IPS-15b (cell line): ENCODE data around the gene CDH12.
"Not testable (repeated sequence)": the region's sequence is repeated elsewhere in the genome, so short reads cannot be mapped to it uniquely, and the experiment has no call there.

Experiments
- H3K27me3 ChIP-seq: one replicate; pipeline ENCODE4 v1.6.1; 2013; ENCODE audit warnings: low read length; ENCODE audit not compliant: control insufficient read depth, insufficient read depth
- H3K36me3 ChIP-seq: one replicate; pipeline ENCODE4 v1.6.1; 2013; ENCODE audit warnings: low read length; ENCODE audit not compliant: control insufficient read depth, insufficient read depth
- H3K4me1 ChIP-seq: one replicate; pipeline ENCODE4 v1.6.1; 2013; ENCODE audit warnings: mild to moderate bottlenecking, low read length; ENCODE audit not compliant: control insufficient read depth, insufficient read depth
- H3K4me3 ChIP-seq: one replicate; pipeline ENCODE4 v1.5.1; 2013; ENCODE audit warnings: low read depth, low read length
- H3K9ac ChIP-seq: one replicate; pipeline ENCODE4 v1.6.1; 2013; ENCODE audit warnings: low read depth, mild to moderate bottlenecking, low read length
- H3K9me3 ChIP-seq: one replicate; pipeline ENCODE4 v1.6.1; 2013; ENCODE audit warnings: mild to moderate bottlenecking, low read length; ENCODE audit not compliant: control insufficient read depth, insufficient read depth

CDH12 gene

DNA sequence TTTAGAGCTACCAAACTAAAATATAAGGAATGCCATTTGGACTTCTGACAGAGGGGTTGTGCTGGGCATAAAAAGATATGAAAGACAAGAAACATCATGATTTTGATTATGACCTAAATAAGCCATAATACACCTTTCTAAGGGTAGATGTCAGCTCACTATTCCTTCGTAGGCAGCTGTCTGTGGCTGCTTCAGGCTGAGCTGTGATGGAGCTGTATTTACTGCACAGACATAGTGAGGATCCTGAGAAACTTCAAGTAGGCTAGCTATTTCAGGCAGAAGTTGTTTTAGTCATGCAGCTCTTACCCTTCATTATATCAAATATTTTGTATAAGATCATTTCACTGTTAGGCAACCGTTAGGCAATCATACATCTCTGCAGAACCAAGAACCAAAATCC lies 511.7 kb downstream of the CDH12 start:
- peaks cover 5% of the 10 kb centered on the region for H3K9me3 ChIP-seq
- no peak overlapping the region for H3K4me3 ChIP-seq
- H3K4me1 ChIP-seq: no peaks in the 10 kb centered on the region
- no peak overlapping the region for H3K9ac ChIP-seq
- no peaks in the 10 kb centered on the region for H3K36me3 ChIP-seq
- H3K27me3 ChIP-seq: no peaks in the 10 kb centered on the region

DNA sequence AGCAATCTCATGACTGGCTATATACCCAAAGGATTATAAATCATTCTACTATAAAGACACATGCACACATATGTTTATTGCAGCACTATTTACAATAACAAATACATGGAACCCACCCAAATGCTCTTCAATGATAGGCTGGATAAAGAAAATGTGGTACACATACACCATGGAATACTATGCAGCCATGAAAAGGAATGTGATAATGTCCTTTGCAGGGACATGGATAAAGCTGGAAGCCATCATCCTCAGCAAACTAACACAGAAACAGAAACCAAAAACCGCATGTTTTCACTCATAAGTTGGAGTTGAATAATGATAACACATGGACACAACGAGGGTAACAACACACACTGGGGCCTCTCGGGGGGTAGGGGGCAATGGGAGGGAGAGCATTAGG lies 520.2 kb downstream of the CDH12 start:
- H3K9me3 ChIP-seq, H3K4me1 ChIP-seq, H3K4me3 ChIP-seq, H3K27me3 ChIP-seq, H3K36me3 ChIP-seq, H3K9ac ChIP-seq: not testable (repeated sequence)

GRCh38 chr5:22329683-22330082 lies 523.5 kb downstream of the CDH12 start:
- Histone ChIP-seq H3K4me3 (no peak overlapping the region), H3K27me3 (no peaks in the 10 kb centered on the region), H3K9ac (no peak overlapping the region), H3K4me1 (no peaks in the 10 kb centered on the region), H3K9me3 (no peaks in the 10 kb centered on the region), H3K36me3 (no peaks in the 10 kb centered on the region)

- no peak overlapping the region for H3K4me3 ChIP-seq
- no peaks in the 10 kb centered on the region for H3K4me1 ChIP-seq
- H3K27me3 ChIP-seq: no peaks in the 10 kb centered on the region
- H3K36me3 ChIP-seq: no peaks in the 10 kb centered on the region
- H3K9ac ChIP-seq: no peak overlapping the region
- no peaks in the 10 kb centered on the region for H3K9me3 ChIP-seq
Observed at GRCh38 chr5:22319798-22320197, 533.3 kb downstream of the CDH12 start.

GRCh38 chr5:22316294-22316693 lies 536.9 kb downstream of the CDH12 start:
- H3K27me3 ChIP-seq: no peaks in the 10 kb centered on the region
- H3K9me3 ChIP-seq: no peaks in the 10 kb centered on the region
- H3K4me3 ChIP-seq: no peak overlapping the region
- H3K4me1 ChIP-seq: no peaks in the 10 kb centered on the region
- H3K36me3 ChIP-seq: no peaks in the 10 kb centered on the region
- H3K9ac ChIP-seq: no peak overlapping the region

DNA sequence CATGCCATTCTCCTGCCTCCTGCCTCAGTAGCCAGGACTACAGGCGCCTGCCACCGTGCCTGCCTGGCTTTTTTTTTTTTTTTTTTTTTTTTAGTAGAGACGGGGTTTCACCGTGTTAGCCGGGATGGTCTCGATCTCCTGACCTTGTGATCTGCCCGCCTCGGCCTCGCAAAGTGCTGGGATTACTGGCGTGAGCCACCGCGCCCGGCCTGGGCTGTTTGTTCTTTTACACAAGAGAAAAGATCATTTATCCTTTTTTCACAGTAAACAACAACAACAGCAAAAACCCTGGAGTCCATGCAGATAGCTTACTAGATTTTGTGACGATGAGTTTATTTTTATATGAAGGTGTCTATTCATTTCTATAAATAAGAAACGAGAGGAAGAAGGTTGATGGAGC lies 538.1 kb downstream of the CDH12 start:
- H3K4me1 ChIP-seq, H3K36me3 ChIP-seq, H3K27me3 ChIP-seq, H3K9ac ChIP-seq, H3K4me3 ChIP-seq, H3K9me3 ChIP-seq: not testable (repeated sequence)

GRCh38 chr5:22314548-22314947 lies 538.6 kb downstream of the CDH12 start:
- H3K9ac ChIP-seq: no peak overlapping the region
- H3K9me3 ChIP-seq: no peaks in the 10 kb centered on the region
- H3K27me3 ChIP-seq: no peaks in the 10 kb centered on the region
- no peaks in the 10 kb centered on the region for H3K36me3 ChIP-seq
- H3K4me1 ChIP-seq: no peaks in the 10 kb centered on the region
- no peak overlapping the region for H3K4me3 ChIP-seq

DNA sequence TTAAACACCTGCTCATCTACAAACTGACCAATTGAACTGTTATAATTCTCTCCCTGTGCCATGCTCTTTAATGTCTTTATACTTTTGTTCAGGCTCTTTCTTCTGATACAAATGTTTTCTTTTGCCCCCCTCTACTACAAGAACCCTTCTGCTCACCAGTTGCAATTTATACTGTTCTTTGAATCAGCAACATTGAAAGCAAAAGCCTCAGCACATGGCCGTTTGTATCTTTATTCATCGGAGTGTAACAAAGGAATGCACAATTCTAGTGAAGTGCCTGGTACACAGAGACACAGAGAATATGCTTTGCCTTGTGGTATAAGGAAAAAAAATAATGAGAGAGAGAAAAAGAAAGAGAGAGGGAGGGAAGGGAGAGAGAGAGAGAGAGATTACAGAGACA lies 547.1 kb downstream of the CDH12 start:
- Histone ChIP-seq H3K4me3 (no peak overlapping the region), H3K4me1 (no peaks in the 10 kb centered on the region), H3K9ac (no peak overlapping the region), H3K27me3 (no peaks in the 10 kb centered on the region), H3K9me3 (no peaks in the 10 kb centered on the region), H3K36me3 (no peaks in the 10 kb centered on the region)

GRCh38 chr5:22295832-22296231 lies 557.3 kb downstream of the CDH12 start:
- Histone ChIP-seq H3K27me3 (no peaks in the 10 kb centered on the region), H3K36me3 (no peaks in the 10 kb centered on the region), H3K4me3 (no peak overlapping the region), H3K9me3 (no peaks in the 10 kb centered on the region), H3K9ac (no peak overlapping the region), H3K4me1 (no peaks in the 10 kb centered on the region)

- Histone ChIP-seq H3K27me3 (no peaks in the 10 kb centered on the region), H3K9me3 (no peaks in the 10 kb centered on the region), H3K4me3 (no peak overlapping the region), H3K9ac (no peak overlapping the region), H3K4me1 (no peaks in the 10 kb centered on the region), H3K36me3 (no peaks in the 10 kb centered on the region)
Observed at GRCh38 chr5:22293147-22293546, 560.0 kb downstream of the CDH12 start.

DNA sequence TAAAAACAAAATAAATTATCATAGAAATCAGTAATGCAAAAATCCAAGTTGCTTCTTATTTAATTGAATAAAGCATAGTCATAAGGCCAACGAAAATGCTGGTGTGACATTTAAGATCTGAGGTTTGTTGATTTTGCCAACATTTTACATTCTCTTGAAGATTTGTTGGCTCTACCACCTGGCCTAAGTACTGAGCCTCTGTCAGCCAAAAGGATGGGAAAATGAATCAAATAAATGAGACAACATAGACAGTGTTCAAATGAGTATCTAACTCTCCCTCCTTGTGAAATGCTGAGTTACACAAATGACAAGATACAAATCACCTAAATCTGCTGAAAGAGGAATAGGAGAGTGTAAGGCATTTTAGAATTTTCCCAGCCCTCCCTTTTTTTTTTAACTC lies 575.0 kb downstream of the CDH12 start:
- Histone ChIP-seq H3K4me3 (no peak overlapping the region), H3K9me3 (no peaks in the 10 kb centered on the region), H3K27me3 (no peaks in the 10 kb centered on the region), H3K36me3 (no peaks in the 10 kb centered on the region), H3K4me1 (no peaks in the 10 kb centered on the region), H3K9ac (no peak overlapping the region)

DNA sequence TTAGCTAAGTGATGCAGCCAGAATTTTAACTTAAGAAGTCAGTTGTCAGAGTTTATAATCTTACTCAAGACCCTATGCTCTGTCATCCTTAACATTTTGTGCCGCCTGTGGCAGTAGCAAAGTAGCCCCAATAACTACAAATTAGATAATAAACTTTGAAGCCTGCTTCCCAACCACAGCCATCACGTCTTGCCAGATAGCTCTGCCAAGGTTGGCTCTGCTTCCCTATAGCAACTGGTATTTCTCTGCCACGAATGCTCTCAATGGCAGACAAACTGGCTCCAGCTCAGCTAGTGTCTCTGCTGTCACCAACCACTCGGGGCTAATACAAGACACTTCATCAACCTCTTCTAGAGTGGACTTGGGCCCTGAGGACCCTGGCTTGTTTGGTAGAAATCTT lies 576.1 kb downstream of the CDH12 start:
- H3K9me3 ChIP-seq: no peaks in the 10 kb centered on the region

GRCh38 chr5:22265855-22266254 lies 587.3 kb downstream of the CDH12 start:
- H3K4me3 ChIP-seq, H3K27me3 ChIP-seq, H3K9ac ChIP-seq, H3K36me3 ChIP-seq, H3K4me1 ChIP-seq, H3K9me3 ChIP-seq: not testable (repeated sequence)

More for the DNA sequence above, 576.1 kb downstream of the CDH12 start:
- H3K4me1 ChIP-seq: no peaks in the 10 kb centered on the region
- no peaks in the 10 kb centered on the region for H3K36me3 ChIP-seq
- no peak overlapping the region for H3K4me3 ChIP-seq
- no peaks in the 10 kb centered on the region for H3K27me3 ChIP-seq
- no peak overlapping the region for H3K9ac ChIP-seq
